GM21447 (cell line): ENCODE measurements around the gene NT5DC1.
A peak's percentile ranks its signal among the peaks of the same experiment; 100 is the strongest.

Source experiments
- ATAC-seq: cut with Tn5 transposase; IDR thresholded peaks from one replicate; pipeline ENCODE4 v1.9.1; 2021; ENCODE audit not compliant: unreplicated experiment

Gene NT5DC1

GRCh38 chr6:116100419-116101301, at the start of gene NT5DC1:
Gene NT5DC1, plus strand, starts transcription at chr6:116100853. Its CDS starts 78 bp downstream, at chr6:116100931.
- peak; percentile 72 for ATAC-seq

GRCh38 chr6:116051244-116051643, 49.4 kb upstream of the NT5DC1 start:
- no peak for ATAC-seq

- no peak for ATAC-seq
These were observed 45.1 kb upstream of the NT5DC1 start for GRCh38 chr6:116055513-116055912.

GRCh38 chr6:116057766-116058165, 42.9 kb upstream of the NT5DC1 start:
- no peak for ATAC-seq

- ATAC-seq, result peak; percentile 77
These were observed 40.7 kb upstream of the NT5DC1 start for GRCh38 chr6:116059713-116060571.

GRCh38 chr6:116060572-116061283, 39.9 kb upstream of the NT5DC1 start, which contains the start of gene FRK:
Gene FRK, minus strand, starts transcription at chr6:116060891. Its CDS starts 580 bp downstream, at chr6:116060311.
- ATAC-seq, result no peak

- no peak for ATAC-seq
These were observed 38.2 kb upstream of the NT5DC1 start for GRCh38 chr6:116062496-116062895.

- ATAC-seq, result no peak
These were observed 36.0 kb upstream of the NT5DC1 start for GRCh38 chr6:116064666-116065065.

- no peak for ATAC-seq
These were observed 33.9 kb upstream of the NT5DC1 start for GRCh38 chr6:116066789-116067188.

GRCh38 chr6:116070101-116070500, 30.6 kb upstream of the NT5DC1 start:
- ATAC-seq, result no peak

- no peak for ATAC-seq
These were observed 29.9 kb upstream of the NT5DC1 start for GRCh38 chr6:116070616-116071389.

GRCh38 chr6:116072368-116072767, 28.3 kb upstream of the NT5DC1 start:
- ATAC-seq, result no peak

GRCh38 chr6:116073765-116074440, 26.8 kb upstream of the NT5DC1 start:
- ATAC-seq, result no peak

GRCh38 chr6:116074732-116075390, 25.8 kb upstream of the NT5DC1 start:
- ATAC-seq, result no peak

GRCh38 chr6:116078522-116078921, 22.1 kb upstream of the NT5DC1 start:
- no peak for ATAC-seq

- ATAC-seq, result no peak
These were observed 21.7 kb upstream of the NT5DC1 start for GRCh38 chr6:116078945-116079344.

- ATAC-seq, result no peak
These were observed 17.6 kb upstream of the NT5DC1 start for GRCh38 chr6:116083052-116083451.

GRCh38 chr6:116084284-116084683, 16.4 kb upstream of the NT5DC1 start:
- no peak for ATAC-seq

GRCh38 chr6:116087437-116088027, 13.1 kb upstream of the NT5DC1 start:
- peak; percentile 94 for ATAC-seq
